Suppressor macrophage (primary cell): ENCODE data around the gene DMBT1.

Experiments used
- DNase-seq, 4 experiments: peaks; one replicate each; pipeline ENCODE4 v3.0.0-alpha.2; 2020 to 2022

The DMBT1 gene

DNA sequence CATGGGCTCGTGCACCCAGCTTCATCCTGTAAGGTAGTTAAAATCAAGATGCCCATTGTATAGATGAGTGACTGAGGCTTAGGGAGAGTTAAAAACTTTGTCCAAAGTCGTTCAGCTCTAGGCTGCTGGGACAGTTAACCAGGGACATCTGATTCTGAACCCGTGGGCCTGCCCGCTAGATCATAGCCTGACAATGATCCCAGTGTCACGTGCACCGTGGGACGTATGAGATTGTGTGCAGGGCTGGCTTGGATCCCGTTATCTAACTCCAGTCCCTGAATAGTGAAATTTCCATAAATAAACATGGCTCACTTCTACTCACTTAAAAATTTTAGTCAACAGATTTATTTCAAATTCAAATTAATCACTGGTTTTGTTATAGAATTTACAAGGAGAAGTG, 114.2 kb downstream of the DMBT1 start:
- DNase-seq, result no peak

DNA sequence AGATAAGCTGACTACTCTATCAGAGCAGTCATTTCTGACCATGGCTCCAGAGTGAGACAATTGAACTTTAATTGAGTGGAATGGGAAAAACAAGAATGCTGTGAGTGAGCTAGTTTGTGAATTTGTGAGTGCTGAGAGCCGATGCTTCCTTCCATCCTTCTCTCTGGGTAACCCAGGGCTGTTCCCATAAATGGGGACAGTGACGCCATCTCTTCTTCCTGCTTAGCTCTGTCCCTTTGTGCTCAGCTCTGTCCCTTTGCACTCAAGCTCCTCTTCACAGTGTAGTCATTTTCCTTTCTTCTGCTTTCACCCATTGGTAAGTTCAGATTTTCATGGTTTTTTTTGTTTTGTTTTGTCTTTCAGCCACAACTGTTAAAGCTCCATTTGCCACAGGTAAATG, 114.7 kb downstream of the DMBT1 start:
- no peak for DNase-seq

DNA sequence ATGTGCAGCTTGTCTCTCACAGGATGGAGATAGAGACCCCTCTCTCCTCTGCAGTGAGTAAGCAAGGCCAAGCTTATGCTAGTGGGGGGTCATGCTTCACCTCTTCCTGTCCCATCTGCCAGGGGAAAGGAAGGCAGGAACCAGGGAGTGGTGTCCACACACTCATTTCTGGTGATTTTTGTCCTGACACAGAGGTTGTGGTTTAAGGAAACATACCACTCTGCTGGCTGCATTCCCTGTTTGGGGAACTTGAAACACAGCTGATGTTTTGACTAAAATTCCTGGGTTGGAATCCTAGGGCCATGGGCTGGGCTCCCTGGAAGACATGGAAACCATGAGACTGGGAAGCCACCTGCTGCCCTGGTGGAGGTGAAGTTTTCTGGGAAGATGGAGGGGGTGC, 117.7 kb downstream of the DMBT1 start:
- no peak for DNase-seq

DNA sequence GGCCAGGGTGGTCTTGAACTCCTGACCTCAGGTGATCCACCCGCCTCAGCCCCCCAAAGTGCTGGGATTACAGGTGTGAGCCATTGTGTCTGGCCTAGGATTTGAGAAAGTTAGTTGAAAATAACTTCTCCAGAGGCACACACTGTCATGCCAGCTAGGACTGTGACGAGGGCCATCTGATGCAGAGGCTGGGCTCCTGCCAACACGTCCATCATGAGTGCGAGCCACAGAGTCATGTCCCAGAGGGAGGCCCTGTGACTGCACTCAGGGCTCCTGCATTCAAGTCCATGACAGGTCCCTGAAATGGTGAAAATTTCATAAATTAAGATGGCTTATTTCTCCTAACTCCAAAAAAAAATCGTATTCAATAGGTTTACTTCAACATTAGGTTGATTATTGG, 122.0 kb downstream of the DMBT1 start:
- DNase-seq, result no peak

DNA sequence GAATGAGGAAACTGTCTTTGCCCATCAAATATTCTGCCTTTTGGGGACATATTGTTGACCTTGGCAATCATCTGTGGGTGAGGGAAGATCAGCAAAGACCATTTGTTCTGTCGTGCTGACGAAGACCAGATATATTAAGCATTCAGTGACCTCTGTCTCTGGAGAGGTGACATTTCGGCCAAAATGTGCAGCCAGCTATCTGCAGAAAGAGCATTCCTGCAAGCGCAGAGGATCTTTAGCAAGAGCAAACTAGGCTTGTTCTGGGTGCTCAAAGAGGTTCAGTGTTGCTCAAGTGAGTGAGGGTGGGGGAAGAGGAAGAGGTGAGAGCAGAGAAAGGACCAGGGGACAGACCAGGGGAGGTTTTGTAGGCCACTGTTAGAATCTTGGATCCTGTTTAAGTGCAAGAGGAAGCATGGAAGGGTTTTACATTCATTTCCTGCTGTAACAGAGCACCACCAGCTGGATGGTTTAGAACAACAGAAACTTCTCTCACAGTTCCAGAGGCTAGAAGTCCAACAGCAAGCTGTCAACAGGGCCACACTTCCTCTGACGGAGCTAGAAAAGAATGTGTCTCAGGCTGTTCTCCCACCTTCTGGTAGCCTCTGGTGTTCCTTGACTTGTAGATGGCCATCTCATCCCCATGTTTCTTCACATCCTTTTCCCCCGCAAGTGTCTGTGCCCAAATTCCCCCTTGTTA, 127.9 kb downstream of the DMBT1 start:
- DNase-seq, result no peak

DNA sequence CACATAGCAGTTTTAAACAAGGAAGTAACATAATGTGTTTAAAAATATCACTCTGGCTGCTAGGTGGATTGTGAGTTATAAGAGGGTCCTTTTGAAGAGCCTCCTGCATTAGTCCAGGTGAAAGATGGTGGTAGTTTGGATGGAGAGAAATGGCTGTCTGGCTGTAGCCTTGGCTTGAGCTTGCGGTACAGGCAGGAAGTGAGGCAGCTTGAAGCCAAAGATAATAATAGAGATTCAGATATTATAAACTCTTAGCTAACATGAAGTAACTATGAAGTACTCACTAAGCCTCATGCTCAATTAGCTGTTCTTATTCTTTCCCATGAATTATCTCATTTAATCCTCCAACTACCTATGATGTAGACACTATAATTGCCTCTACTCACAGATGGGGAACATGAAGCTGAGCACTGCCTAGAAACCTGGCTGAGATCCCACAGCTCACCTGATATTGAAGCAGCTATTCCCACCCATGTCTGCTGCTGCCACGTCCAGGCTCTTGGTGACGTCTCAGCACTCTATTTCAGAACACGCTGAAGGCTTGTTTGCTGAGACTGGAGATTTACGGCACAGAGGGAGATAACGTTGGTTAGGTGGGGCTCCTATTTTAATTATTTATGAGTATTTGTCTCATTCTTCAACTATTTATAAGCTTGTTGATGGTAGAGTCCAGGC, 128.7 kb downstream of the DMBT1 start:
- no peak for DNase-seq

DNA sequence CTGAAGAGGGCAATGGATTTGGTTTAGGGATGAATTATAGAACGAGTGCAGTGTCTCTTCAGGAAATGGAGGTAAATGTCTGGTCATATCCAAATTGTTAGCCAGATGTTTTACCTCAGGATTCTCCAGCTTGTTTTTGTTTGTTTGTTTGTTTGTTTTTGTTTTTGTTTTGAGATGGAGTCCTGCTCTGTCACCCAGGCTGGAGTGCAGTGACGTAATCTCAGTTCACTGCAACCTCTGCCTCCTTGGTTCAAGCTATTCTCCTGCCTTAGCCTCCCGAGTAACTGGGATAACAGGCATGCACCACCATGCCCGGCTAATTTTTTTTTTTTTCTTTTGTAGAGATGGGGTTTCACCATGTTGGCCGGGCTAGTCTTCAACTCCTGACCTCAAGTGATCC, 132.2 kb downstream of the DMBT1 start:
- no peak for DNase-seq
